22Rv1 (cell line): Measurements from ENCODE around the gene LRRC57.

ENCODE experiments used
- H3K27ac ChIP-seq: fragments of 450-650 bp; 2 replicates; pipeline ENCODE4 v1.5.1; 2017
- ZFX ChIP-seq: fragments of 450-650 bp; IDR thresholded peaks from 2 replicates; pipeline ENCODE4 v1.6.1; 2017; ENCODE audit warnings: antibody characterized with exemption, borderline replicate concordance
- TF ChIP-seq, protein P1 (sequence below): fragments of 450-650 bp; IDR thresholded peaks from 2 replicates; pipeline ENCODE4 v1.5.1; 2017; ENCODE audit warnings: mild to moderate bottlenecking

LRRC57 gene

GRCh38 chr15:42498212-42499068 is 50.2 kb downstream of the LRRC57 start:
- H3K27ac ChIP-seq = no peak overlapping the region
- TF ChIP-seq, protein P1, sequence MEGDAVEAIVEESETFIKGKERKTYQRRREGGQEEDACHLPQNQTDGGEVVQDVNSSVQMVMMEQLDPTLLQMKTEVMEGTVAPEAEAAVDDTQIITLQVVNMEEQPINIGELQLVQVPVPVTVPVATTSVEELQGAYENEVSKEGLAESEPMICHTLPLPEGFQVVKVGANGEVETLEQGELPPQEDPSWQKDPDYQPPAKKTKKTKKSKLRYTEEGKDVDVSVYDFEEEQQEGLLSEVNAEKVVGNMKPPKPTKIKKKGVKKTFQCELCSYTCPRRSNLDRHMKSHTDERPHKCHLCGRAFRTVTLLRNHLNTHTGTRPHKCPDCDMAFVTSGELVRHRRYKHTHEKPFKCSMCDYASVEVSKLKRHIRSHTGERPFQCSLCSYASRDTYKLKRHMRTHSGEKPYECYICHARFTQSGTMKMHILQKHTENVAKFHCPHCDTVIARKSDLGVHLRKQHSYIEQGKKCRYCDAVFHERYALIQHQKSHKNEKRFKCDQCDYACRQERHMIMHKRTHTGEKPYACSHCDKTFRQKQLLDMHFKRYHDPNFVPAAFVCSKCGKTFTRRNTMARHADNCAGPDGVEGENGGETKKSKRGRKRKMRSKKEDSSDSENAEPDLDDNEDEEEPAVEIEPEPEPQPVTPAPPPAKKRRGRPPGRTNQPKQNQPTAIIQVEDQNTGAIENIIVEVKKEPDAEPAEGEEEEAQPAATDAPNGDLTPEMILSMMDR = no peak
- TF ChIP-seq ZFX = no peak

- H3K27ac ChIP-seq = peak within 1 kb of the TSS; percentile 84
- no peak for TF ChIP-seq ZFX
- TF ChIP-seq, protein P1 = no peak
Measured at GRCh38 chr15:42495361-42496212, 53.0 kb downstream of the LRRC57 start, which contains the start of gene SNAP23. Gene SNAP23, plus strand, starts transcription at chr15:42495634. Its CDS starts 16,213 bp downstream, at chr15:42511847.

- TF ChIP-seq ZFX = no peak
- TF ChIP-seq, protein P1 = no peak
- peak overlapping the region; percentile 84 for H3K27ac ChIP-seq
Measured at GRCh38 chr15:42494998-42495360, 53.6 kb downstream of the LRRC57 start.

- H3K27ac ChIP-seq = 0 out of 2 replicates have a peak overlapping the region, but pooled peaks have one; percentile 84
- TF ChIP-seq, protein P1 = no peak
- TF ChIP-seq ZFX = no peak
Measured at GRCh38 chr15:42493679-42494078, 54.9 kb downstream of the LRRC57 start.

- H3K27ac ChIP-seq = peak overlapping the region; percentile 71
- TF ChIP-seq ZFX = no peak
- TF ChIP-seq, protein P1 = no peak
Measured at GRCh38 chr15:42491539-42492225, 56.9 kb downstream of the LRRC57 start.

DNA sequence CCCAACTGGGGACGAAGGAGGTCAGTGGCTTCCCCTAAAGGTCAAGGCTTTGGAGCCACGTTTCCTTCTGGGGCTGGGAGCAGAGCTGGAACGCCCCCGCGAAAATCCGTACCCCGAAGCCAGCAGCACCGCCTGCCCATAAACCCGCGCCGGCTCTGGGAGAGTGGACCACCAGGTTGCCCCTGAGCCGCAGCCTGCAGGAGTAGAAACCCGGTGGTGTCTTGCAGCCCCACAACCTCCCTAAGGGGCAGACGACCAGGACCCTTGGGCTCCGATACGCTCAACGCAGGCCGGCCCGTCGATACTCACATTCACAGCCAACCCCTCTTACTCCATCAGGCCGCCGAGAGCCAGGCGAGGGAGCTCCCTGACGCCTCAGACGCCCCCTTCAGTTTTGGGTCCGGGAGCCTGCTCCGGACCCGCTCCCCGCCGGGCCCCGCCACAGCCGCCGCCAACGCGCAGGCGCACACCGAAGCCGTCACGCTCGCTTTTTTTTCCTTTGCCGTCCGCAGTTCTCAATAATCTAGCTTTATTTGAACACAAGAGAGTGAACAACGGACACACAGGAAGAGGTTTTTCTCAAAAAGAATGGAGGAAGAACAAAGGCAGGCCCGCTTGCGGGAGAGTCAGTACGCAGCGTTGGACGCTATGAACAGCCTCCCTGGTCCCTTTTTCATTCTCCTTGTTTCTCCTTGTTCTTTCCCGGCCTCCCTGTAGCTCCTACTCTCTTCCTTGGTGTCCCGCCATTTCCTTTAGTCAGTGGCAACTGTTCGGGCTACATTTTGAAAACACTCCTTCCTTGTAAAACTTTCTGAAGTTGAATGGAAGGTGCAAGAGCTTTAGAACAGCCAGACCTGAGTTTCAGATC is 57.7 kb downstream of the LRRC57 start, which contains the start of gene ZNF106:
TSS of gene ZNF106 (minus strand) at position 471 of the 868 bp plus-strand sequence. CDS start 18,852 bp downstream, outside the sequence.
- TF ChIP-seq, protein P1 = no peak
- no peak for TF ChIP-seq ZFX
- H3K27ac ChIP-seq = peak within 1 kb of the TSS; percentile 71
